ENCODE results near the gene ATP6V0A1.

GRCh38 chr17:42421507-42422338 lies 37.0 kb upstream of the ATP6V0A1 start:
- TF ChIP-seq POLR2A (IDR thresholded peaks at IDR 0.05; ENCODE audit: low read depth), result peak; percentile 8
- TF ChIP-seq CTCF (IDR thresholded peaks at IDR 0.05), result no peak
- peak; percentile 8 to 56 for TF ChIP-seq POLR2AphosphoS5 (IDR thresholded peaks at IDR 0.05)
